ENCODE results near the gene OSTN. TPM values are rescaled to one million over a fixed set of nuclear protein-coding genes. Genes with fewer than 3 reads are reported as not detected.

Gene OSTN
- total and polyA plus RNA-seq, 2 of the 13 experiments (the other 11 are each of a cell fraction or from before 2014, with no cell fraction given), result not detected

- ChIA-PET POLR2A (no interaction called here), CTCF (ENCODE audit: low intra/inter-chr PET ratio, low total read pairs) (no interaction called here)
- Histone ChIP-seq H3K27ac (ENCODE audit: extremely low read length, insufficient read depth, low read length) (no peak overlapping the region), H3K9ac (ENCODE audit: insufficient read depth, low read depth, low read length) (no peak overlapping the region), H2AFZ (ENCODE audit: low read length) (no peak overlapping the region), H3K4me1 (ENCODE audit: insufficient read depth, low read length) (no peaks in the 10 kb centered on the region), H3K4me2 (ENCODE audit: low read depth, low read length) (no peak overlapping the region), H3K36me3 (replicated peaks in 1 of 2; ENCODE audit: control insufficient read depth in 1 of 2, insufficient read depth in 2 of 2, low read length in 2 of 2) (no peaks in the 10 kb centered on the region), H3K9me3 (ENCODE audit: low read length) (no peaks in the 10 kb centered on the region), H3K79me2 (ENCODE audit: insufficient read depth, low read length) (no peaks in the 10 kb centered on the region), H3K4me3 (replicated peaks in 1 of 3; ENCODE audit: insufficient read depth in 1 of 3, low read depth in 2 of 3, low read length in 3 of 3) (no peak overlapping the region), H3K27me3 (ENCODE audit: control insufficient read depth in 1 of 2, insufficient read depth in 2 of 2, low read length in 2 of 2) (no peaks in the 10 kb centered on the region), H4K20me1 (ENCODE audit: insufficient read depth, low read length) (no peaks in the 10 kb centered on the region)
- BruUV-seq (replicated peaks), result no TSS peak
- no peak for ATAC-seq
- DNase-seq (ENCODE audit: low spot score), result no peak
- intact Hi-C loops (cut with micrococcal nuclease; ENCODE audit: unreplicated experiment) (no loop called here), in situ Hi-C loops (cut with HindIII; ENCODE audit: extremely low pct_ligation_motif_present, low pct_unique_long_range_greater_than_20kb) (no loop called here)
- no peak for TF ChIP-seq TCF12 (IDR thresholded peaks at IDR 0.05)
- no peak for TF ChIP-seq TCF12 (CRISPR knock-in tag; IDR thresholded peaks at IDR 0.05)
- TF ChIP-seq BCL3 (CRISPR knock-in tag; IDR thresholded peaks at IDR 0.05), result no peak
- no peak for TF ChIP-seq PRDM10 (CRISPR knock-in tag; IDR thresholded peaks at IDR 0.05; ENCODE audit: low read depth)
- TF ChIP-seq ATF7-NPFF (CRISPR knock-in tag; IDR thresholded peaks at IDR 0.05; ENCODE audit: low read depth), result no peak
- no peak for TF ChIP-seq BHLHE40 (IDR thresholded peaks at IDR 0.05; ENCODE audit: low read length)
- no peak for FAIRE-seq
- 46% methylated on average over 2 of the region's 2 CpGs for WGBS (ENCODE audit: low lambda C conversion rate)
These were observed 103.4 kb downstream of the OSTN start for GRCh38 chr3:191302451-191302850.

Data from HepG2 (cell line).